Stimulated activated CD8-positive, alpha-beta memory T cell treated with anti-CD3 and anti-CD28 coated beads, Interleukin-4, amount 100 ng/mL, for 4 hours (primary cell): ENCODE measurements around the gene IGF2R.
"Not testable (repeated sequence)": the region's sequence is repeated elsewhere in the genome, so short reads cannot be mapped to it uniquely, and the experiment has no call there.

Experiments
- DNase-seq, 2 donors: peaks; one replicate each; pipeline ENCODE4 v3.0.0-alpha.2; 2020; ENCODE audit warnings: low read depth in 2 of 2, low spot score in 1 of 2

IGF2R gene

DNA sequence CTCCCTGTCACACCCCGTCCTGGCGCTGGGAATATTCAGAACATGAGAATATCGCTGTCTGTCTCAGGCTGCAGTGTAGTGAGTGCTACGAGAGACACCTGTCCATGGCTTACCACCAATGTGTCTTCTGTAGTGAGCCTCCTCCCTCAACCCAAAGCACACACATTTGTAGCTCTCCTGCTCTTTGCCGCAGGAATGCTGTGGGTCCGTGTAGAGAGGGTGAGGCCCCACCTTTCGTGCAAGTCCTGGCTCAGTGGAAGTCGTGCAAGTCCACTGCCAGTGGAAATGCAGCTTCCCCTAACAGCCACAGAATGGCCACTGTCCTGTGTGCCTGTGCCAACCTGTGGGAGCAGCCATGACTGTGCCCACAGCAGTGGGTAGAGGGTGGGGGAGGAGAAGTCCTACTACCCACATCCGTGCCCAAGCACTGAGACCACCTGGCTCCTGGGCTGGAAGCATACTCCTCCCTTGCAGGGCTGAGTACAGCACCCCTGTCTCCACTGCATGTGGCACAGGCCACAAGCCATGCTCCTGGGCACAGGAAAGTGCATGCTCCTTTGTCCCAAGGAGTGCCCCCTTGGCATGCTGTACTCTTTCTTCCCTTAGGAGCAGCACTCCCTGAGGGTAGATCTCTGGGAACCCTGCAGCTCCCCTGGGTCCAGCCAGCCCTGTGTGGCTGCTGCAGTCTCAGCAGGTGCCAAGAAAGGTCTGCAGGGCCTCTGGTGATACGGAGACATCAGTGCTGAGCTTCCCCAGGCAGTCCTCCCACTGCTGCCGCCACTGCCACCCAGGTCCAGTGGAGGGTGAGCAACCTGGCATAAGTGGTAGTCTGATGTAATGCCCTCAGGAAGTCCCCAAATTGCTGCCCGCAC lies 28.0 kb downstream of the IGF2R start:
- no peak for DNase-seq

- no peak for DNase-seq
Measured at GRCh38 chr6:159997498-159998101, 28.7 kb downstream of the IGF2R start.

GRCh38 chr6:159998538-159998937 lies 29.7 kb downstream of the IGF2R start:
- DNase-seq, result no peak

- DNase-seq, result no peak
Measured at GRCh38 chr6:159999240-159999671, 30.4 kb downstream of the IGF2R start.

GRCh38 chr6:160000280-160000704 lies 31.4 kb downstream of the IGF2R start:
- no peak for DNase-seq

DNA sequence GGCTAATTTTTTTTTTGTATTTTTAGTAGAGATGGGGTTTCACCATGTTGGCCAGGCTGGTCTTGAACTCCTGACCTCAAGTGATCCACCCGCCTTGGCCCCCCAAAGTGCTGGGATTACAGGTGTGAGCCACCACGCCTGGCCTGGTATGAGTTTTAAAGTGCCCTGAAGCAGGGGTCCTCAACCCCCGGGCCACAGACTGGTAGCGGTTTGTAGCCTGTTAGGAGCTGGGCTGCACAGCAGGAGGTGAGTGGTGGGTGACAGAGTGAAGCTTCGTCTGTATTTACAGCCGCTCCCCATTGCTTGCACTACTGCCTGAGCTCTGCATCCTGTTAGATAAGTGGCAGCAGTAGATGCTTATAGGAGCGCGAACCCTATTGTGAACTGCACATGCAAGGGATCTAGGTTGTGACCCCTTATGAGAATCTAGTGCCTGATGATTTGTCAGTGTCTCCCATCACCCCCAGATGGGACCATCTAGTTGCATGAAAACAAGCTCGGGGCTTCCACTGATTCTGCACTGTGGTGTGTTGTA lies 32.1 kb downstream of the IGF2R start:
- not testable (repeated sequence) for DNase-seq

DNA sequence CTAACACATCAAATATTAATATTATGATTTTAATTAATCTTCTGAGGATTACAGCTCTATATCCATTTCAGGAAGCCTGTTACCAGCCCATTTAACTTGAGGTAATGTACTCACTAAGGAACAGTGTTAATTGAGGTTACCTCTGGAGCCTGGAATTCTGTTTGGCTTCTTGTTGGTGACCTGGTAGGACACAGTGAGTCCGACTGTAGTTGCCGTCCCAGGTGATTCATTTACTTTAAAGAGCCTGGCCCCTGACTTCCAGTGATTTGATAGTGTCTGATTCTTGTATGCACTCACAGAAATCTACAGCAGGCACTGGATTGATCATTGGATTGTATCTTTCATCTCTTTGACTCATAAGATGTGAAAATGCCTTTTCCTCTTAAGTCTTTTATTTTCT lies 34.0 kb downstream of the IGF2R start:
- no peak for DNase-seq

DNA sequence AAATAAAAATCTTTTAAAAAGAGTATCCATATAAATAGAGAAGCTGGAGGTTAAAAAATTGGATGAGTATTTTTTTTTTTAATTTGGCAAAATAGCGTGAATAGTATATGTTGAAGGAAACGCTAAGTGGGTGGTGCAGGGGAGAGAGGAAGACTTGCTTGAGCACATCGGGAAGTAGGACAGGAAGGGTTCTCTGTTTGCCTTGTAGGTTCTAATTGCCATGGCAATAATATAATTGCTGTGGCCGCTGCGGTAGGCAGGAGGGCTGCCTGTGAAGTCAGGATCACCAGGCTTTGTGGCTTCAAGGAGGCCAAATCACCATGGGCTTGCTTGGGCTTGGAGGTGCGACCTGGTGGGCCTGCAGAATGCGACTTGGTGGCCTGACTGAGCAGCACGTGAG lies 35.1 kb downstream of the IGF2R start:
- no peak for DNase-seq

GRCh38 chr6:160004419-160005175 lies 35.7 kb downstream of the IGF2R start:
- DNase-seq, result no peak

DNA sequence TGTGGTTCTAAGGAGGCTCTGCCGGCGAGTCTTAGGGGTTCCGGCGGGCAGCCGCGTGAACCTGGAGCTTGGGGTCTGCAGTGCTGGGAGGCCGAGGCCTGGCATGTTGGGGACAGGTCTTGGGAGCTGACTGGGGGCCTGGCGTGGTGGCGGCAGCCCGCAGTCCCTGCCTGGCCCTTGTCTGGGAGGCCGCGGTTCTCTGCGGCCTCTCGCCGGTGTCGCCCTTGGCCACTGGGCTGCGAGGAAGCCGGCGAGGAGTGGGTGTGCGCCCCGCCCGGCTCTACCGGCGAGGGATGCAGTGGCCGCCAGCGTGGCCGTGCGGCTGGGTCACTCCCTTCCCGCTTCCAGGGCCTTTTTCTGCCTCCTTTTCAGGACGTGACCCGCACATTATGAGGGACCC lies 36.3 kb downstream of the IGF2R start:
- DNase-seq, result no peak

DNA sequence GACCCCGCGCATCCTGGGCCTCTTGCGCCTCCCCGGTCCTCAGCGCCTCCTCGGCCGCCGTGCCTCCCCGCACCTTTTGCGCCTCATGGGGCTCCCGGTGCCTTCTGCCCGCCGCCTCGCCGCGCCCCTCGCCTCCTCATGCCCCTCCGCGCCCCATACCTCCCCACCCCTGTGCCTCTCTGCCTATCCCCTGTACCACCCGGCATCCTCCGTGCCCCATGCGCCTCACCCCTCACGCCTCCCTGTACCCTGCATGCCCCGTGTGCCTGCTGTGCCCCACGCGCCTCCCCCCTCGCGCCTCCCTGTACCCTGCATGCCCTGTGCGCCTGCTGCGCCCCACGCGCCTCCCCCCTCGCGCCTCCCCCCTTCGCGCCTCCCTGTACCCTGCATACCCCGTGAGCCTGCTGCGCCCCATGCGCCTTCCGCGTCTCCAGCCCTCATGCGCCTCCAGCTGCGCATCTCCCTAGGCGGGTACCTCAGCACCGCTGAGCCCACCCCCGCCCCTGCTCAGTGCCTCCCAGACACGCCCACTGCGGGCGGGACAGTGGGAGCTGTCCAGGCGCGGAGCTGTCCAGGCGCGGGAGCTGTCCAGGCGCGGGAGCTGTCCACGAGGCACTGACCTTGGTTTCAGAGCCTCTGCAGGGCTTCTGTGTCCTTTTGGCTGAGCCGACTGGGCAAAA lies 37.1 kb downstream of the IGF2R start:
- no peak for DNase-seq

DNA sequence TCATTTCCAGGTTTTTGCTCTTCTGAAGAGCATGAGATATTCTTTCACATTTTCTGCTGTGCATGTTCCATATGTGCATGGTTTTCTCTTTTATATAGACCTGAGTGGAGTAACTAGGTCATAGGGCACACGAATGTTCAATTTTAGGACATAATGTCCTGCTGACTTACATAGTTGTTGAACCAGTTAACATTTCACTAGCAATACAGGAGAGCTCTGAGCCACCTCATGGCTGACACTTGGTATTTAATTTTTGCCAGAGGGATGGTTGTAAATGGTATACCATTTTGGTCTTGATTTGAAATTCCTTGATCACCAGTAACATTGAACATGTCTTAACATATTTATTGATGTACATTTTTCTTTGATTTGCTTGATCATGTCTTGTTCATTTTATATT lies 38.3 kb downstream of the IGF2R start:
- no peak for DNase-seq

- no peak for DNase-seq
Measured at GRCh38 chr6:160007611-160008010, 38.7 kb downstream of the IGF2R start.

DNA sequence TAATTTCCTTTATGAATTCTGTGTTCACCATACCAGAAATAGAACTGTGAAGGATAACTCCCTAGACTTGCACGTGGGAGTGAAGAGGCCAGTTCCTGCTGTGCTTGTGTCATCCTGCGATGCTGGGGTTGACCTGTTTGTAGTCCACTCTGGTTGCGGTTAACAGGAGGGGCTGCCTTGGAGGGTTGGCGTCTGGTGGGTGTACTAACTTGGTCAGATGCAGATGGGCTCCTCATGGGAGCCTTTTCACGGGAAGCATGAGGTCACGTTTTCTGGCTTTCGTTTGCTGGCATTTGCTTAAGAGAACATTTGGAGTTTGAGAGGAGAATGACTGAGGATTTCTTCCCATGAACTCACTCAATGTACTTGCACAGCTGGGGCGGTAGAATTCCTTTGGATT lies 41.2 kb downstream of the IGF2R start:
- DNase-seq, result no peak

DNA sequence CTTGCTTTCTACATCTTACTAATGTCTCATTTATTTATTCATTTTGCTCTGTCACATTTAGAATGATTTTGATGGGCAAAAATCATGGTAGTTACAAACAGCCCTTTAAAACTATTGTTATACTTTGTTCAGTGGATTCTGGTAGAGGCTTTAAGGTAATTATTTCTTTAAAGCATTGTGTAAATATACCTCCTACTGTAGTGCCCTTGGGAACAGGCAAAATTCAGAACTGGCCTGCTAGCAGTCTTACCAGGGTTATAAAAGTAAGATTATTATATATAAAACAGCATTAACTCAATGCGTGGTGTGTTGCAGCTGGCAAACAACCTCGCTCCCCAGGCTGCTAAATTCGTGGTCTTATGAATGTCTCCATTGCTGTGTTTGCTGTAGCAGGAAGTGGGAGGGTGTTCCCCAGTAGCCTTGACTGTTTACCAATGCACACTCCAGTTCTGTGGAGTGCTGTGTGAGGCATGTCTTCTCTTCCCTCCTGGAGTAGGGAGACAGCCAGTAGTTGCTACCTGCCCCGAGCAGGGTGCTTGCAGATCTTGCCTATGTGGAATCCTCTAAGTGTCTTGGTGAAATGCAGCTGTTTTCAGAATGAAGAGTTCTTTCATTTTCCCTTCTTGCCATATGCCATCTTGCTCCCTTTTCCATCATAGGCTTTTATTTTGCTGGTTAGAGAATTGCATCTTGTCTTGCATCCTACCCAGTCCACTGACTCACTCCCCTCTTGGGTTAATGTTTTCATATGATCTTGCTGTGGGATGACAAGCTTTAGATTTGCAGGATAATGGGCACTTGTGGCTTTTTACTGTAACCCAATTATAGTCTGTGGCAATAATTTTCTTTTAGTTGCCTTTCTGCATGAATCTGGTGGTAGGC lies 45.3 kb downstream of the IGF2R start:
- DNase-seq, result no peak

DNA sequence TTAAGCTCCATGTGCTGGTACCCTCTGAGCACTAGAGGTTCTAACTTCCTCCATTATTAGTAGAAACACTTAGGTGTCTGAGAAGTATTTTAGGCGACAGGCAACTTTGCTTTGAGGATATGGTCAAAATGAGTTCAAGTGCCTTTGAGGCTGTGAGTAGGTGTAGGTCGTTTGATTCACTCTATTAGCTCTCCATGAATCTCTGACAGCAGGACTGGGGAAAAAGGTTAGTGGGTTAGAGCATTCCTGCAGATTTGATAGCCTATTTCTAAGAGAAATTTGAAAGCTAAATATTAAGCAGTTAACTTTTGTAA lies 45.9 kb downstream of the IGF2R start:
- DNase-seq, result no peak

DNA sequence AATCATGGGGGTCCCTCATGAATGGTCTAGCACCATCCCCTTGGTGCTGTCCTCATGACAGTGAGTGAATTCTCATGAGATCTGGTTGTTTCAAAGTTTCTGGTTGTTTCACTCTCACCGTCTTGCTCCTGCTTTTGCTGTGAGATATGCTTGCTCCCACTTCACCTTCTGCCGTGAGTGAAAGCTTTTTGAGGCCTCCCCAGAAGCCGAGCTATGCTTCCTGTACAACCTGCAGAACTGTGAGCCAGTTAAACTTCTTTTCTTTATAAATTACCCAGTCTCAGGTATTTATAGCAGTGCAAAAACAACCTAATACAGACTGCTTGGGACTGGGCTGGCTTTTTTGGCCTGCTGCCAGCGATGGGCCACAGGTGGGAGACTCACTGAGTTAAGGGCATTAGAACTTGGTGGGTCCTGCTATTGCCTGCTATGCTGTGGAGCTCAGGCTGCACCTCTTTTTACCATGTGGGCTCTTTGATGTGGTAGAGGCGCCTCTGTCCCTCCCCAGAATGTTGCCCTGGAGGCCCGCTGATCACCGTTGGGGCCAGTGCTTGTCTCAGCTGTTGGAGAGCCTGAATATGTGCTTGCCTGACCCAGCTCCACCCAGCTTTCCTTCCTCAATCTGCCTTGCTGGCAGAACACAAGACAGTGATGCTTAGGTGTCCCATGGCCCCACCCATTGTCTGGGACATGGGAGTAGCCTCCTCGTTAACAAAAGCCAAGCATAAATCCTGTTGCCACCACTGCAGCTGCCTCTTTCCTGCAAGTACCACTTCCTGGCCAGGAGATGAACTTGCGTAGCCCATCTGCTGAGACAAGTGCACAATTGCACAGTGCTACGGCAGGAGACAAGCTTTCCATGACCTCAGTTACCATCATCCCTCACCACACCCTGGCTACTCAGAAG lies 47.1 kb downstream of the IGF2R start:
- no peak for DNase-seq

DNA sequence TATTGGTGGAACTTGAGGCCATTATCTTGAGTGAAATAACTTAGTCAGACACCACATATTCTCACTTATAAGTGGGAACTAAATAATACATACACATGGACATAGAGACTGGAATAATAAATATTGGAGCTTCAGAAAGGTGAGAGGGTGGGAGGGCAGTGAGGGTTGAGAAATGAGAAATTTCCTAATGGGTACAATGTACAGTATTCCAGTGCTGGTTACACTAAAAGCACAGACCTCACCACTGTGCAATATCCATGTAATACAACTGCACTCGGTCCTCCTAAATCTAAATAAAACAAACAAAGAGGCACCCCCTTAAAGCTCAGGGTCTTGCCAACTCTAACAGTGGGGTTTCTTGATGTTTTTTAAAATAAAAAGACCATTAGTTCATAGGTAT lies 53.2 kb downstream of the IGF2R start:
- DNase-seq, result no peak

- DNase-seq, result no peak
Measured at GRCh38 chr6:160022793-160023192, 53.9 kb downstream of the IGF2R start.
